Trophoblast cell (in vitro differentiated cells and primary cell): ENCODE data around the gene SUSD6.

Experiments
- DNase-seq, 2 donors: peaks; one replicate each; pipeline ENCODE4 v3.0.0-alpha.2; 2016
- H2AFZ ChIP-seq: 2 replicates; pipeline ENCODE4 v1.6.1; 2013; ENCODE audit warnings: low read length, moderate library complexity, mild to moderate bottlenecking; ENCODE audit not compliant: insufficient read depth, poor library complexity
- H2AK5ac ChIP-seq: 2 replicates; pipeline ENCODE4 v1.6.1; 2013; ENCODE audit warnings: mild to moderate bottlenecking, low read length
- H2BK120ac ChIP-seq: 2 replicates; pipeline ENCODE4 v1.6.1; 2013; ENCODE audit warnings: low read length, mild to moderate bottlenecking, moderate library complexity; ENCODE audit not compliant: insufficient read depth, poor library complexity
- H2BK12ac ChIP-seq: 2 replicates; pipeline ENCODE4 v1.6.1; 2013; ENCODE audit warnings: mild to moderate bottlenecking, low read length, moderate library complexity
- H2BK5ac ChIP-seq: 2 replicates; pipeline ENCODE4 v1.6.1; 2013; ENCODE audit warnings: low read length, low read depth, moderate library complexity, mild to moderate bottlenecking; ENCODE audit not compliant: poor library complexity
- H3K14ac ChIP-seq: 2 replicates; pipeline ENCODE4 v1.6.1; 2013; ENCODE audit warnings: mild to moderate bottlenecking, low read length
- H3K18ac ChIP-seq: 2 replicates; pipeline ENCODE4 v1.6.1; 2013; ENCODE audit warnings: mild to moderate bottlenecking, low read length
- H3K23ac ChIP-seq: 2 replicates; pipeline ENCODE4 v1.6.1; 2013; ENCODE audit warnings: low read length
- H3K27ac ChIP-seq: 2 replicates; pipeline ENCODE4 v1.5.1; 2013; ENCODE audit warnings: low read depth, mild to moderate bottlenecking, inconsistent platforms, low read length, moderate library complexity
- H3K27me3 ChIP-seq: 2 replicates; pipeline ENCODE4 v1.6.1; 2013; ENCODE audit warnings: inconsistent platforms, mild to moderate bottlenecking, low read length, moderate library complexity; ENCODE audit not compliant: insufficient read depth
- H3K36me3 ChIP-seq, 2 experiments: 1 replicate in 1 of 2; 2 replicates in 1 of 2; pipeline ENCODE4 v1.6.1; 2013; ENCODE audit warnings: low read length in 2 of 2, mild to moderate bottlenecking in 2 of 2, moderate library complexity in 1 of 2; ENCODE audit not compliant: insufficient read depth in 2 of 2, control insufficient read depth in 1 of 2
- H3K4ac ChIP-seq: 2 replicates; pipeline ENCODE4 v1.6.1; 2013; ENCODE audit warnings: low read depth, mild to moderate bottlenecking, low read length, moderate library complexity
- H3K4me1 ChIP-seq, 2 experiments: 1 replicate in 1 of 2; 2 replicates in 1 of 2; pipeline ENCODE4 v1.6.1; 2013; ENCODE audit warnings: low read length in 2 of 2, mild to moderate bottlenecking in 2 of 2, moderate library complexity in 1 of 2; ENCODE audit not compliant: insufficient read depth in 2 of 2, control insufficient read depth in 1 of 2
- H3K4me2 ChIP-seq: 2 replicates; pipeline ENCODE4 v1.6.1; 2013; ENCODE audit warnings: inconsistent platforms, mild to moderate bottlenecking, low read length, moderate library complexity
- H3K4me3 ChIP-seq: 2 replicates; pipeline ENCODE4 v1.5.1; 2013; ENCODE audit warnings: mild to moderate bottlenecking, low read depth, low read length, inconsistent platforms
- H3K79me1 ChIP-seq: one replicate; pipeline ENCODE4 v1.6.1; 2013; ENCODE audit warnings: low read length
- H3K79me2 ChIP-seq: 2 replicates; pipeline ENCODE4 v1.6.1; 2013; ENCODE audit warnings: low read length, mild to moderate bottlenecking; ENCODE audit not compliant: control insufficient read depth, insufficient read depth, poor library complexity
- H3K9ac ChIP-seq: 2 replicates; pipeline ENCODE4 v1.6.1; 2013; ENCODE audit warnings: mild to moderate bottlenecking, low read length
- H3K9me3 ChIP-seq: 2 replicates; pipeline ENCODE4 v1.6.1; 2013; ENCODE audit warnings: low read depth, mild to moderate bottlenecking, control low read depth, inconsistent platforms, low read length; ENCODE audit not compliant: insufficient read depth
- H4K12ac ChIP-seq: 2 replicates; pipeline ENCODE4 v1.6.1; 2013; ENCODE audit warnings: low read depth, mild to moderate bottlenecking, low read length, moderate library complexity
- H4K8ac ChIP-seq: 2 replicates; pipeline ENCODE4 v1.6.1; 2013; ENCODE audit warnings: low read depth, mild to moderate bottlenecking, low read length, moderate library complexity
- H4K91ac ChIP-seq: one replicate; pipeline ENCODE4 v1.6.1; 2013; ENCODE audit warnings: low read depth, mild to moderate bottlenecking, low read length, moderate library complexity
- WGBS: extraction: QIAGEN DNeasy Blood & Tissue Kit; methylation state at CpG from one replicate; pipeline ENCODE4 v1.1.7; 2013; ENCODE audit warnings: missing lambda C conversion rate; ENCODE audit not compliant: insufficient read length, insufficient coverage; ENCODE audit errors: extremely low coverage; 5-methylcytosine and 5-hydroxymethylcytosine counted together

Gene SUSD6

DNA sequence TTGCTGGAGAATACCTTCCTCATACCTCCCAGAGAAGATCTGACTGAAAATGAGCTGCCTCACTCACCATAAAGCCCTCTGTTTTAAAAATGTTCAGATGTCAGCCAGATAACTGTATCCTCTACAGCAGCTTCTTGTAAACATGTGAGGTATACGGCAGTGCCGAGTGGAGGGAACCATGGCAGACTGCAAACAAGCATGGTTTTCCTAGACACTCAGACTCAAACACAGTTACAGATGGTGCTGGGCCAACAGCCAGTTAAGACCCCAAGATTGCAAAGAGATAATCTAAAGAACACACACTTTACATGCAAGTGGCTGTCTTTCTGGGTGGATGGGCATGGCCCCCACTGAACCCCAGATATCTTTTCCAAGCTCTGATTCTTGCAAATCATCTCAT is 20.1 kb upstream of the SUSD6 start:
- no CpG with 5 or more reads among the region's 2 CpGs for WGBS
- Histone ChIP-seq H3K14ac (no peak overlapping the region), H3K4me1 (peaks cover 0 to 4% of the 10 kb centered on the region in 2 experiments), H3K4me2 (no peak overlapping the region), H3K36me3 (no peaks in the 10 kb centered on the region), H3K4ac (no peak overlapping the region), H3K4me3 (no peak overlapping the region), H2BK5ac (no peak overlapping the region), H3K79me1 (no peaks in the 10 kb centered on the region), H4K8ac (no peak overlapping the region), H2BK12ac (no peak overlapping the region), H3K79me2 (no peaks in the 10 kb centered on the region), H2BK120ac (no peak overlapping the region), H2AK5ac (no peak overlapping the region), H3K27ac (no peak overlapping the region), H3K18ac (no peak overlapping the region), H3K9me3 (no peaks in the 10 kb centered on the region), H2AFZ (no peak overlapping the region), H4K91ac (no peak overlapping the region), H3K27me3 (no peaks in the 10 kb centered on the region), H3K23ac (no peak overlapping the region), H4K12ac (no peak overlapping the region), H3K9ac (no peak overlapping the region)
- DNase-seq: no peak

DNA sequence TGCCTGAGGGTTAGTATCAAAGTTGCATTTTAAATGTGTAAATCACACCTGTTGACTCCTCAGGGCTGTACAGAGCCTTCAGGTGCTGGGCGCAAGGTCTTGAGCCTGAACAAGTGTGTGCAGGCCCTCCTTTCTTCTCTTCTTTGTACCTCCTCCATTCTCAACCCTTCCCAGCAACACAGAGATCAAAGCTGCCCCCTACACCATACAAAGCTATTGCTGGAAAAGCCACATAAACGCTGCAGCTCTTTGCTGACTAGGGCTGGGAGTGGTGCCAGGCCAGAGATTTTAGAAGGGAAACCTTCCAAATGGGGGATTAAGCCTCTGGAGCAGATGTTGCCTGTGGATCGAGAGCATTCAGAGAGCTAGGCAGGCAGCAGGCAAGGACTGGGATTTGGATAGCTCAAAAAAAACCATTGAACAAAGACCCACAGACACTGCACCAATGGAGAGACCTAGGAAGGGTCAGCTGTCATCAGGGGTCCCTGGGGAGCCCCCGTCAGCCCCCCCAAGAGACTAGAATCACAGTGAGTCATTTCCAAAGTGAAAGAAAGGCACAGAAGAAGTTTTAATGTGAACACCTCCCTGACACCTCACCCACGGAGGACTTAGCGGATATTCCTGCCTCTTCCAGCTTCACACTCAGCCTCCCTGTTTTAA is 18.2 kb upstream of the SUSD6 start:
- no peak for DNase-seq

DNA sequence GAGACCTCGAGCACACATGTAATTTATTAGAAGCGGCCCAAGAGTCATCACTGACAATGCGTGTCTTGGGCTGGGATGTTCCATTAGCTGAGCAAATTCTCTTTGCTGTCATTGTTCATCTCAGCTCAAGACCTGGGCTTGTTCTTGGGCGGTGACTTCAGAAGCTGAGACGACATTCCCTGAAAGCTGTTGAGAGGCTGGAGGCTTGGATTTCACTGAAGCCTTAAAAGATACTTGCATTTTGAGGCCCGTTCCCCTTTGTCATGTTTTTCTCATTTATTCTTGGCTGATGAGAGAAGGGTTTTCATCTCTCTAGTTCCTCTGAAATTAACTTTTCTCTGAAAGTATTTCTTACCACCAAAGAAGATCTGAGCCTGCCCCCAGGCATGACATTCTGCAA is 16.6 kb upstream of the SUSD6 start:
- H3K4me2 ChIP-seq: no peak overlapping the region
- DNase-seq: peak in 1 of 2 donors; percentile 38
- no peaks in the 10 kb centered on the region for H3K79me2 ChIP-seq
- no peaks in the 10 kb centered on the region for H3K36me3 ChIP-seq
- no peak overlapping the region for H2AFZ ChIP-seq
- H2BK5ac ChIP-seq: no peak overlapping the region
- H4K91ac ChIP-seq: no peak overlapping the region
- H3K27ac ChIP-seq: no peak overlapping the region
- H3K4me1 ChIP-seq: peaks cover 0 to 4% of the 10 kb centered on the region in 2 experiments
- no CpG with 5 or more reads among the region's 6 CpGs for WGBS
- no peak overlapping the region for H3K4me3 ChIP-seq
- H3K9me3 ChIP-seq: no peaks in the 10 kb centered on the region
- no peak overlapping the region for H3K9ac ChIP-seq
- H2BK120ac ChIP-seq: no peak overlapping the region
- no peak overlapping the region for H4K12ac ChIP-seq
- H2BK12ac ChIP-seq: no peak overlapping the region
- H3K23ac ChIP-seq: no peak overlapping the region
- H2AK5ac ChIP-seq: no peak overlapping the region
- no peak overlapping the region for H4K8ac ChIP-seq
- H3K4ac ChIP-seq: no peak overlapping the region
- no peaks in the 10 kb centered on the region for H3K27me3 ChIP-seq
- no peak overlapping the region for H3K18ac ChIP-seq
- no peaks in the 10 kb centered on the region for H3K79me1 ChIP-seq
- no peak overlapping the region for H3K14ac ChIP-seq

More for the DNA sequence above, 18.2 kb upstream of the SUSD6 start:
- Histone ChIP-seq H3K18ac (no peak overlapping the region), H2BK12ac (no peak overlapping the region), H3K79me1 (no peaks in the 10 kb centered on the region), H3K4me2 (no peak overlapping the region), H3K9ac (no peak overlapping the region), H3K9me3 (no peaks in the 10 kb centered on the region), H3K36me3 (no peaks in the 10 kb centered on the region), H2BK5ac (no peak overlapping the region), H4K8ac (no peak overlapping the region), H3K23ac (no peak overlapping the region), H3K4me3 (no peak overlapping the region), H3K14ac (no peak overlapping the region), H2AFZ (no peak overlapping the region), H3K27me3 (no peaks in the 10 kb centered on the region), H4K12ac (no peak overlapping the region), H2BK120ac (no peak overlapping the region), H3K4me1 (peaks cover 0 to 4% of the 10 kb centered on the region in 2 experiments), H3K4ac (no peak overlapping the region), H2AK5ac (no peak overlapping the region), H4K91ac (no peak overlapping the region), H3K27ac (no peak overlapping the region), H3K79me2 (no peaks in the 10 kb centered on the region)
- WGBS: no CpG with 5 or more reads among the region's 6 CpGs

DNA sequence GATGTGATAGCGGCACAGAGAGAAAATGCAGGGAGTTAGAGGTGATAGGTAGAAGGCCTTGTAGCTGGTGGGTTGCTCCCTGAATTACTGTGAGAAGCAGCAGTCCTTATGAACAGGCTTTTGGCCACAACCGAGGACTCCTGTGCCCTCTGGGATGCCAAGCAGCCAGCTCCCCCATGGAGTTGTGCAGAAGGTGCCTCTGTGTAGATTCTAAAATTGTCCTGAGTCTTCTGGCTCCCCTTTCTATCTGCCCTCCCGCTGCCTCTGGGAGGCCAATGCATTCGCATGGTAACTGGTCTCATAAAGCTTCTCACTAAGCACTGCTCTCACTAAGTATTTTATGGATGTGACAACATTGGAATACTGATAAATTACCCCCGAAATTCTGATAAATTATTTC is 16.1 kb upstream of the SUSD6 start:
- Histone ChIP-seq H3K4me1 (peaks cover 0 to 4% of the 10 kb centered on the region in 2 experiments), H3K36me3 (no peaks in the 10 kb centered on the region), H3K79me1 (no peaks in the 10 kb centered on the region), H4K91ac (no peak overlapping the region), H4K12ac (no peak overlapping the region), H3K27me3 (no peaks in the 10 kb centered on the region), H3K23ac (no peak overlapping the region), H3K4me3 (no peak overlapping the region), H2BK12ac (no peak overlapping the region), H3K4me2 (no peak overlapping the region), H3K79me2 (no peaks in the 10 kb centered on the region), H2BK120ac (no peak overlapping the region), H2AFZ (no peak overlapping the region), H3K4ac (no peak overlapping the region), H4K8ac (no peak overlapping the region), H3K9ac (no peak overlapping the region), H2AK5ac (no peak overlapping the region), H3K14ac (no peak overlapping the region), H2BK5ac (no peak overlapping the region), H3K9me3 (no peaks in the 10 kb centered on the region), H3K18ac (no peak overlapping the region), H3K27ac (no peak overlapping the region)
- no CpG with 5 or more reads among the region's 5 CpGs for WGBS
- no peak for DNase-seq
